ENCODE data around the gene FDXR.

FDXR gene

DNA sequence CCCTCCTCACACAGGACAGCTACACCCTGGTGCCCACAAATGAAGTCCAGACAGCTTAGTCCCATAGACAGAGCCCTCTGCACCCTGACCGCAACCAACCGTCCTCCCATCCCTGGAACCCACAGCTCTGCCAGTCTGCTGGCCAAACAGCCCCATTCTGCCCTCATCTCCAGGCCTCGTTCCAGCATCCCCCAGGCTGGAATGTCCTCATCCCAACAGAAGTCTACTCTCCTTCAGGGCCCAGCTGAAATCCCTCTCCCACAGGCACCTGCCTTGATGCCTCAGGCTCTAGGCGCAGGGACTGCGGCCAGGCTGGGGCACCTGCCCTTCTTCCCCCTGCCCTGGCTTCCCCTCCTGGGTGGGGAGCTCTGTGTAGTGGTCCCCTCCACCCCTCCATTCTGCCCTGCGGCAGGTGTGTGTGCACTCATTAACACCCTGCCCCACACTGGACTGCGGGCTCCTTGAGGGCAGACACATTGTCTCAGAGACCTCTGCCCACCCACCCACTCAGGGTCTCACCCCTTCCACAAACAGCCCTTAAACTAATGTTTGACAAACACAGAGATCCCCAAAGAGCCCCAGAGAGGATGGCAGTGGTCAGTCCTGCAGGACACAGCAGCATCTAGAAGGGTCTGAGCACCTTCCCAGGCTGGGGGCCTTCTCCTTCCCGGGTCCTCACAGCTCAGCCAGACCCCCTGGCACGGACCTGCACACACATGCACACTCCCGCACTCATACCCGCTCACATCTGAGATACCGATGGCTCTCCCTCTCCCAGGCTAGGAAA, 13.9 kb downstream of the FDXR start:
- Mint-ChIP-seq H3K9me3 (no peaks in the 10 kb centered on the region), H3K4me3 (peak overlapping the region; percentile 58), H3K4me1 (peaks cover 9% of the 10 kb centered on the region), H3K36me3 (no peaks in the 10 kb centered on the region), H3K27ac (no peak overlapping the region), H3K27me3 (peaks cover 35% of the 10 kb centered on the region)

DNA sequence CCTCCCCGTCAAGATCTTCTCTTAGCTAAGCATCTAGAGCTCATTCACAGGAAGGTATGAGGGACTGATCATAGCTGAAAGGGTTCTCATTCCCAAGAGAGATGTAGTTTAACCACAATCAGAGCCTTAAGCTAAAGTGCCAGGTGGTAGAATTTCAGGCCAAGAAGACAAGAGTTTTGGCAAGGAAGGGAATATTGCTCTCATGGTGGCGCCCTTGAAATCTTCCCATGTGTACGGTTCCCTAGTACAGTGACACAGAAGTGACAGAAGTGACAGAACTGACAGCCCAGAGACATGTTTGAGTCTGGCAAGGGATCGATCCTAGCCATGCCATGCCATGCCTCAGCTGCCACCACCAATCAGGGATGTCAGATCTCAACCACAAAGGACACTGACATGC, 15.6 kb downstream of the FDXR start:
- Mint-ChIP-seq H3K27me3 (peaks cover 41% of the 10 kb centered on the region), H3K9me3 (no peaks in the 10 kb centered on the region), H3K4me1 (peaks cover 14% of the 10 kb centered on the region), H3K36me3 (no peaks in the 10 kb centered on the region), H3K27ac (no peak overlapping the region), H3K4me3 (no peak overlapping the region)

DNA sequence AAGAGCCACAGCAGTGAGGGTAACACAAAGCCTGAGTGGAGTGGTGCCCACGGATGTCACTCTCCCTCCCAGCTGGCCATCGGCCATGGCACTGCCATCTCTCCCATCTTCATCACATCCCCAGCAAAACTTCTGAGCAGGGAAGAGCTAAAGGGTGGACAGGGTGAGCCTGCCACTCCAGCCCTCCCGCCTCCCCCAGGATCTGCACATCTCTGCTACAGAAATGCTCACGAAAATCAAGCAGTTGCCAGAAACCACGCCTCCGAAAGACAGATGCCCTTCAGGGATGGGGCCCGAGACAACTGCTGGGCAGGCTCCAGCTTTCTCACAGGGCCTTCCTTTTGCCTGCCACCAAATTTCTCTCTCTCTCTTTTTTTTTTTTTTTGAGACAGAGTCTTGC, 16.7 kb downstream of the FDXR start:
- H3K27ac Mint-ChIP-seq = no peak overlapping the region
- H3K36me3 Mint-ChIP-seq = no peaks in the 10 kb centered on the region
- peaks cover 9% of the 10 kb centered on the region for H3K4me1 Mint-ChIP-seq
- no peak overlapping the region for H3K4me3 Mint-ChIP-seq
- H3K9me3 Mint-ChIP-seq = no peaks in the 10 kb centered on the region
- H3K27me3 Mint-ChIP-seq = peaks cover 42% of the 10 kb centered on the region

DNA sequence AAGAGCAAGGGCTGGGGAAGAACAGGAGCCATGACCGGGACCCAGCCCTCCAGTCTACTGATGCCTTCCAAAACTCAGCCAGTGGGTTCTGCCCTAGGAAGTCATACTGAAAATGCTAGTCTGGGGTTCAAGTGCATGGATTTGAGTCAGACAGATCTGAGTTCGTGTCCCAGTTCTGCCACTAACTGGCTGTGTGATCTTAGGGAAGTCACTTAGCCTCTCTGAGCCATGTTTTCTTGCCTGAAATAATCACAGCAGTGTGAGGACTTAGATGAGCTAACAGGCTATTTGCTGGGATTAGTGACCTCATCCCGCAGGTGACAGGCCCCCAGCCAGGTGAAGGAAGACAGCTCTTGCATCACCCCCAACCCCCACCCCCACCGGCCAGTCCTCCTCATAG, 17.5 kb downstream of the FDXR start:
- H3K4me3 Mint-ChIP-seq = no peak overlapping the region
- peaks cover 45% of the 10 kb centered on the region for H3K27me3 Mint-ChIP-seq
- H3K27ac Mint-ChIP-seq = no peak overlapping the region
- H3K4me1 Mint-ChIP-seq = peaks cover 9% of the 10 kb centered on the region
- H3K9me3 Mint-ChIP-seq = no peaks in the 10 kb centered on the region
- no peaks in the 10 kb centered on the region for H3K36me3 Mint-ChIP-seq

DNA sequence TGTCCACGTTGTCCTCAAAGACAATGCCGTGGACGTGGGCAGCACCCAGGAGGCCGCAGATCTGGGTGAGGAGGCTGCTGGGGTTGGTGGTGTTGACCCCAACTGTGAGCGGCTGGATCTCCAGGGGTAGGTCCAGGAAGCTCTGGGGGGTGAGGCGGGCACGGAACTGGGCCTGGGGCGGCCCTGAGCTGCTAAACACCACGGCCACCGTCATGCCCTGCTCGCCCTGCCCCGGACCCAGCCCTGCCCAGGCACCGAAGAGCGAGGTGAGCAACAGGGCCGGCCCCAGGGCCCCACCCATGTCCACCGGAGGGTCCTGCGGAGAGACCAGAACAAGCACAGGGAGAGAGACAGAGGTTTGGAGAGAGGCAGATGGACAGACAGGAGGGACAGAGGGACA, 18.0 kb downstream of the FDXR start:
- Mint-ChIP-seq H3K27ac (no peak overlapping the region), H3K27me3 (peaks cover 43% of the 10 kb centered on the region), H3K4me3 (no peak overlapping the region), H3K9me3 (no peaks in the 10 kb centered on the region), H3K4me1 (peaks cover 9% of the 10 kb centered on the region), H3K36me3 (no peaks in the 10 kb centered on the region)

DNA sequence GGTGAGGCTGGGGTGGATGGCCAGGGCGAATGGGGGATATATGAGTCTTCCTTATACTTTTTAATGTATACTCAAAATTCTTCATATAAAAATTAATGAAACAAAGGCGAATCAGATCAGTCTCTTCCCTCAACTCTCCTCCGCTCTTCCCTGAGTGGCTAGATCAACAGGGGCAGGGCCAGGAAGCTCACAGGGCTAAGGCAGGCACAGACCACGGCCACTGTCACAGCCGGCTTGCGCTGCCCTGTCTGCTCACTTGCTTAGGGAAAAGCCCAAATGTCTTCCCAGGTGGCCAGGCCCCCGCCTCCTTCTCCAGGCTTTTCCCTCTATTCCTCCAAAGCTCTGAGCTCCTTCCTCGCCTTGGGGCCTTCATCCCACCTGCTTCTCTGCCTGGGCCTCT, 19.1 kb downstream of the FDXR start:
- Mint-ChIP-seq H3K4me3 (peak overlapping the region; percentile 73), H3K9me3 (no peaks in the 10 kb centered on the region), H3K36me3 (no peaks in the 10 kb centered on the region), H3K27me3 (peaks cover 37% of the 10 kb centered on the region), H3K27ac (no peak overlapping the region), H3K4me1 (peaks cover 6% of the 10 kb centered on the region)

DNA sequence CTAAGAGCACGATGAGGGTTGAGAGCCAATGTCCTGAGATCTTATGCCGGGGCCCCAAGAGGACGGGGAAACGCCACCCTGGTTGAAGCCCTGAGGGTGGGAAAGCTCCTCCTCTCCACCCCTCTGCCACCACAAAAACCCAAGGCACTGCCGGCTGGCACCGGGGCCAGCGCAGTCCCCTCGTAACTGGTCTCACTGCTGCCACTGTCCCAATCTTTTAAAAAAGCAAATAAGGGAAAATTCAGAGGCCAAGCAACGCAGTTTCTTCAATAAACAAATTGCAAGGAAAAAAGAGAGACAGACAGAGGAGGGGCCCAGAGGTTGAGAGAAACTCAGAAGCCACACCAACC, 19.8 kb downstream of the FDXR start:
- Mint-ChIP-seq H3K9me3 (no peaks in the 10 kb centered on the region), H3K27ac (no peak overlapping the region), H3K36me3 (no peaks in the 10 kb centered on the region), H3K27me3 (peaks cover 34% of the 10 kb centered on the region), H3K4me3 (peak overlapping the region; percentile 85), H3K4me1 (peaks cover 6% of the 10 kb centered on the region)

DNA sequence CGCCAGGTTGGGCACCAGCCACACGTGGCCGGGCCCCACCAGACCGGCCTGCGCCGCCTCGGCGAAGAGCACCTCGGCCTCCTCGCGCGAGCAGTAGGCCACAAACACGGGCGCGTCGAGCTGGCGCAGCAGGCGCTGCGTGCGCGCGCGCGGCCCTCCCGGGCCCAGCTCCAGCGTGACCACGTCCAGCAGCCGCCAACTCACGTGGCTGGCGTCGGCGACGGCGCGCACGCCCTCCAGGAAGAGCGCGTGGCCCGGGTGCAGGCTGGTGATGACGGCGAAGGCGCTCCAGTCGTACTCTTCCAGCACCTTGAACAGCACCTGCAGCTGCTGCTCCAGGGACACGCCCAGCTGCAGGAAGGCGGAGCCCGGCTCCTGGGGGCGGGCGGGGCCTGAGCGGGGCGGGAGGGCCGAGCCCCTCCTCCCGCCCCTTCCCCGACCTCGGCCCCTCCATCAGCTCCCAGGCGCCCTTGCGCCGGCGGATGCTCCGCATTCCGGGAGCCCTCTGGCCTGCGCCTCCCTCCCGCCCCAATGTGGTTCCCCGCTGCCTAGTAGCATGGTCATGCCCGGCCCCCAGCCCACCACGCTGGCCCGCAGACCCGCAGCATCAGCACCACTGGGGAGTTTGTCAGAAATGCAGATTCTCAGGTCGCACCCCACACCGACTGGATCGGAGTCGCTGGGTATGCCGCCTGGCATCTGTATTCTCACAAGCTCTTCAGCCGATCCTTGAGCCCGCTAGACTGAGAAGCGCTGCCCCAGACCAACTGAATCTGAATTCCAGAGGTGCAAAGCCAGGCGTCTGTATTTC, 20.4 kb downstream of the FDXR start:
- H3K4me3 Mint-ChIP-seq = peak overlapping the region; percentile 85
- H3K27me3 Mint-ChIP-seq = peaks cover 28% of the 10 kb centered on the region
- H3K27ac Mint-ChIP-seq = no peak overlapping the region
- H3K9me3 Mint-ChIP-seq = no peaks in the 10 kb centered on the region
- no peaks in the 10 kb centered on the region for H3K36me3 Mint-ChIP-seq
- H3K4me1 Mint-ChIP-seq = peaks cover 6% of the 10 kb centered on the region

DNA sequence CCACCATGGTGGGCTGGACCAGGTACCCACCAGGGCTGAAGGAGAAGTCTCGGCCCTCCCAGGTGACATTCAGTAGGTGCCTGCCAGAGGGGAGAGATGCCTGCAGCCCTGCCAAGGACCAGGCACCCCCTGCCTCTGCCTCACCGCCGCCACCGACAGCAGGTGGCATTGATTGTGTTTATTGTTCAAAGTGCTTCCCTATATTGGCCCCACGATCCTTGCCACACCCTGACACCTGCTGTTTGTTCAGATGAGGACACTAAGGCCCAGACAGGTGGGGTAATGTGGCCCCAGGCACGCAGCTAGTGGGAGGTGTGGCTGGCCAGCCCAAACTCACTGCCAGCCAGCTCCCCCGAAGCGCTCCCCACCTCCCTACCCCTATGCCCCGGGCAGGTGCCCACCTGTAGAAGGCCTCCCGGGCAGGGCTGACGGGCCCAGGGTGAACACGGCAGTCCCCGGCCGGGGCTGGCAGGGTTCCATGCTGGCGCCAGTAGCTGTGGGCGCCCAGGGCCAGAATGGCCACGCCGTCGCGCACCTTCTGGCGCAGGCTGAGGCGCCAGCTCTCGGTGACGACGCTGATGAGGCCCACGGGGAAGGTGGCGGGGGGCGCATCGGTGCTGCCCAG, 21.1 kb downstream of the FDXR start:
- no peak overlapping the region for H3K27ac Mint-ChIP-seq
- no peaks in the 10 kb centered on the region for H3K9me3 Mint-ChIP-seq
- no peaks in the 10 kb centered on the region for H3K36me3 Mint-ChIP-seq
- H3K27me3 Mint-ChIP-seq = peaks cover 22% of the 10 kb centered on the region
- H3K4me1 Mint-ChIP-seq = peaks cover 6% of the 10 kb centered on the region
- peak overlapping the region; percentile 26 for H3K4me3 Mint-ChIP-seq

DNA sequence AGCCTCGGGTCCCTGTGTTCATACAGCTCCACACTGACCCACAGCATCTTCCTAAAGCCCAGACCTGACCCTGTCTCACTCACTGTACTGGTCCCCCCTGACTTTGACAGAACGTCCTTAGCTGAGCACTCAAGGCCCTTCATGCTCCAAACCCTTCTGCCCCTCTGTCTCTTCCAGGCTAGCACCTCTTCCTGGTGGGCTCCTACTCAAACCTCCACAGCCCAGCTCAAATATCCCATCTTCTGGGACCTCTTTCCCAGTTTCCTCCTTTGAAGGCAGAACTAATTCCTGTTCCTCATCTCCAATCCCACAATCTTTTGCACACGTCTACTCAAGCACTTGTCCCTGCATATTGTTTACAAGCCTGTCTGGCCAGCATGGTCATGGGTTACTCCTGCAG, 21.9 kb downstream of the FDXR start:
- H3K27ac Mint-ChIP-seq = no peak overlapping the region
- H3K4me1 Mint-ChIP-seq = peaks cover 6% of the 10 kb centered on the region
- H3K27me3 Mint-ChIP-seq = peaks cover 18% of the 10 kb centered on the region
- peak overlapping the region; percentile 32 for H3K4me3 Mint-ChIP-seq
- no peaks in the 10 kb centered on the region for H3K36me3 Mint-ChIP-seq
- no peaks in the 10 kb centered on the region for H3K9me3 Mint-ChIP-seq

DNA sequence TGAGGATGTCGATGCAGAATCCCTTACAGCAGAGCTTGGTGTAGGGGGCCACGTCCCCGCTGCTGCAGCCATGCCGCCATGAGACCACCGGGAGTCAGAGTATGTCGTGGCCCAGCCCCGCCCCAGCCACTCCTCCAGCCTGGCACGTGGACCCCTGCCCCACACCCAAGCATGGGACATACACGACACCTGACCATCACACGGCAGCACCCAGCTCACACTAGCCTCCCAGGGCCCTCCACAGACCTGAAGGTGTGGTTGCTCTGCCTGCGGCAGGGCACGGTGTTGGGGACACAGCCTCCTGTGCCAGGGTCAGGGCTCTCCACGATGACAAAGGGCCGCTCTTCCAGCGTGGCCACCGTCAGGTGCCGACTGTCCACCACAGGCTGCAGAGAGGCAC, 22.5 kb downstream of the FDXR start:
- H3K4me1 Mint-ChIP-seq = peaks cover 6% of the 10 kb centered on the region
- H3K36me3 Mint-ChIP-seq = no peaks in the 10 kb centered on the region
- no peak overlapping the region for H3K27ac Mint-ChIP-seq
- no peaks in the 10 kb centered on the region for H3K9me3 Mint-ChIP-seq
- peaks cover 14% of the 10 kb centered on the region for H3K27me3 Mint-ChIP-seq
- H3K4me3 Mint-ChIP-seq = no peak overlapping the region

DNA sequence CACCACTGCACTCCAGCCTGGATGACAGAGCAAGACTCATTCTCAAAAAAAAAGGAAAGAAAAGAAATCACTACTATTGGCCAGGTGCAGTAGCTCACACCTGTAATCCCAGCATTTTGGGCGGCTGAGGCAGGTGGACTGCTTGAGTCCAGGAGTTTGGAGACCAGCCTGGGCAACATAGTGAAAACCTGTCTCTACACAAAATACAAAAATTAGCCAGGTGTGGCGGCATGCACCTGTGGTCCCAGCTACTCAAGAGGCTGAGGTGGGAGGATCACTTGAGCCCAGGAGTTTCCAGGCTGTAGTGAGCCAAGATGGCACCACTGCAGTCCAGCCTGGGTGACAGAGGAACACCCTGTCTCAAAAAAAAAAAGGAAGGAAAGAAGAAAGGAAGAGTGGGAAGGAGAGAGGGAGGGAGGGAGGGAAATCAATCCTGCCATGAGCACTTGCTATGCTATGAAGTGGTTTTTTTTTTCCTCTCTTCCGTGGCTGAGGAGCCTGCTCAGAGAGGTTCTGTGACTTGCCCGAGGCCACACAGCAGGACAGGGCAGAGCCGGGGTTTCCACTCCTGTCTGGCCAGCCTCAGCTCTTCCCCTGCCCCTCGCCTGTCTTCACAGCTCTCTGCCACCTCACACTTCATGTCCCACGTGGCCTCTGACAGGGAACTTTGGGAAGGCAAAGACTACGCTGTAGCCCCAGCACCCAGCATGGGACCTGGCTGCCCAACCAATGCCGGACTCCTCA, 24.0 kb downstream of the FDXR start:
- H3K27me3 Mint-ChIP-seq = peaks cover 12% of the 10 kb centered on the region
- no peaks in the 10 kb centered on the region for H3K9me3 Mint-ChIP-seq
- H3K4me1 Mint-ChIP-seq = peaks cover 6% of the 10 kb centered on the region
- H3K36me3 Mint-ChIP-seq = no peaks in the 10 kb centered on the region
- H3K27ac Mint-ChIP-seq = no peak overlapping the region
- H3K4me3 Mint-ChIP-seq = no peak overlapping the region

DNA sequence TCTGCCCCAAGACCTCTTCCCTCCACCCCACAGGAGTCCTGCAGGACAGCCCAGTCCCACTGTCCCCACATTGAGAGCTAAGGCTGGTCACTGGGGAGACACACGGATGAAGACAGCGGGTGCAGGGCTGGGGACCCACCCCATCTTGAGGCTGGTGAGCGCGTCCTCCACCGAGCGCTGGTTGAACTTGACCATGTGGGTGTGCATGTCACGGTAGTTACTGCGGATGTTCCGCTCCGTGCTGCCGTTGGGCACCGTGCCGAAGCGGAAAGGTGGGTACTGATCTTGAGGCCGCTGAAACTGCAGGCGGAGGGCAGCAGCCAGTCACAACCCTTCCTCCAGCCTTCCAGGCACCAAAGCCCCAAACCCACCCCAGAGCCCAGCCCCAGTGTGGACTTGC, 26.2 kb downstream of the FDXR start:
- no peak overlapping the region for H3K27ac Mint-ChIP-seq
- H3K27me3 Mint-ChIP-seq = peaks cover 7% of the 10 kb centered on the region
- H3K36me3 Mint-ChIP-seq = no peaks in the 10 kb centered on the region
- H3K4me1 Mint-ChIP-seq = peaks cover 5% of the 10 kb centered on the region
- H3K9me3 Mint-ChIP-seq = no peaks in the 10 kb centered on the region
- no peak overlapping the region for H3K4me3 Mint-ChIP-seq

DNA sequence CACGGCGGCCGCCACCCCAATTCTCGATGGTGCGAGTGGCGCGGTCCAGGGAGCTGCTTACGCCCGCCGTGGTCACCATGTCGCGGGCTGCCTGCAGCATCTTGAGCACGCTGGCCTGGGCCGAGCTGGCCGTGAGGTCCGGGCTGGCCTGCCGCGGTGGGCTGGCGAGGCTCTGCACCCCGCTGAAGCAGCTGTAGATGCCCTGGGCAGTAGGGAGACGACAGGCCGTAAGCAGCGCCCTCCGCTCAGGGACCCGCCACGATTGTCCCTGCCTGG, 29.5 kb downstream of the FDXR start:
- Mint-ChIP-seq H3K4me1 (peaks cover 14% of the 10 kb centered on the region), H3K27ac (no peak overlapping the region), H3K27me3 (peaks cover 5% of the 10 kb centered on the region), H3K9me3 (no peaks in the 10 kb centered on the region), H3K4me3 (no peak overlapping the region), H3K36me3 (peaks cover under 1% of the 10 kb centered on the region)

DNA sequence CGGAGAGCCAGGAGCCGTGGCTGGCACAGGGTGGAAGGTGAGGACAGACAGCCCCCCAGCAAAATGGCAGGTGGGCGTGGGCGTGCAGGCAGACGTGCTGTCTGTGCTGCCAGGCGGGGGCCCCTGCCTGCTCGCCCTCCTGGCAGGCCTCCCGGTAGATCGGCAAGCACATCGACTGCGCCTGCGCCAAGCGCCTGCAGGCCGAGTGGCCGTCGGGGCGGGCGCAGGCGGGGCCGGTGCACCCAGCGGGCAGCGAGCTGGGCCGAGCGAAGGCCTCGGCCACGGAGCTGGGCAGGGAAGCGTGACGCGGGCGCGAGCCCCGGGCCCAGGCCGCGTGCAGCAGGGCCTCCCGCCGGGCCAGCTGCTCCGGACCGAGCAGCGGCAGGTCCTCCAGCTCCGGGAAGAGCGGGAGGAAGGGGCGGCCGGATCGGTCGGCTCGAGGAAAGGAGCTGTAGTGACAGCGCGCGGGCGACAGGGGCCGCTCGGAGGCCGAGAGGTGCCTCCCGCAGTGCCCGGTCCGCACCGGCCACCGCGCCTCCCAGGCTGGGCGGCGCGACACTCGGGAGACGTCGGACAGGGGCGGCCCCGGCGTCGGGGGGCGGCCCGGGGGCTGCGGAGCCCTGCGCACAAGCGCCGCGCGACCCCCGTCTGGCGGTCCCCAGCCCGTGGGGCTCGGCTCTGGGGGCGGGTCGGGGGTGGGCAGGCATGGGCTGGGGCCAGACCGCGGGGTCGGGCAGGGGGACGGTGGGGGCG, 30.0 kb downstream of the FDXR start:
- Mint-ChIP-seq H3K9me3 (no peaks in the 10 kb centered on the region), H3K4me3 (no peak overlapping the region), H3K4me1 (peaks cover 14% of the 10 kb centered on the region), H3K27ac (no peak overlapping the region), H3K27me3 (peaks cover 5% of the 10 kb centered on the region), H3K36me3 (peaks cover 3% of the 10 kb centered on the region)
